ENCODE data around the gene GPR68.
"Not testable (repeated sequence)": the region's sequence is repeated elsewhere in the genome, so short reads cannot be mapped to it uniquely, and the experiment has no call there.

The GPR68 gene

GRCh38 chr14:91215381-91215780 is 29.1 kb downstream of the GPR68 start:
- H3K9ac ChIP-seq (ENCODE audit: low read length): no peak overlapping the region
- H3K4me1 ChIP-seq (ENCODE audit: control insufficient read depth, insufficient read depth, low read length): no peaks in the 10 kb centered on the region
- peaks cover 17% of the 10 kb centered on the region for H3K36me3 ChIP-seq (ENCODE audit: control insufficient read depth, insufficient read depth, low read length)
- H3K27ac ChIP-seq (ENCODE audit: low read depth, low read length): no peak overlapping the region
- H3K4me3 ChIP-seq (ENCODE audit: low read length): no peak overlapping the region
- no peaks in the 10 kb centered on the region for H3K27me3 ChIP-seq (ENCODE audit: control insufficient read depth, insufficient read depth, low read length)

- H3K4me1 ChIP-seq (ENCODE audit: control insufficient read depth, insufficient read depth, low read length): no peaks in the 10 kb centered on the region
- no peak overlapping the region for H3K27ac ChIP-seq (ENCODE audit: low read depth, low read length)
- H3K4me3 ChIP-seq (ENCODE audit: low read length): no peak overlapping the region
- no peak overlapping the region for H3K9ac ChIP-seq (ENCODE audit: low read length)
- peaks cover 22% of the 10 kb centered on the region for H3K36me3 ChIP-seq (ENCODE audit: control insufficient read depth, insufficient read depth, low read length)
- no peaks in the 10 kb centered on the region for H3K27me3 ChIP-seq (ENCODE audit: control insufficient read depth, insufficient read depth, low read length)
These were observed 30.2 kb downstream of the GPR68 start for GRCh38 chr14:91214306-91214705.

- H3K4me3 ChIP-seq (ENCODE audit: low read length): no peak overlapping the region
- no peaks in the 10 kb centered on the region for H3K27me3 ChIP-seq (ENCODE audit: control insufficient read depth, insufficient read depth, low read length)
- H3K36me3 ChIP-seq (ENCODE audit: control insufficient read depth, insufficient read depth, low read length): peaks cover 22% of the 10 kb centered on the region
- H3K9ac ChIP-seq (ENCODE audit: low read length): no peak overlapping the region
- H3K4me1 ChIP-seq (ENCODE audit: control insufficient read depth, insufficient read depth, low read length): no peaks in the 10 kb centered on the region
- H3K27ac ChIP-seq (ENCODE audit: low read depth, low read length): no peak overlapping the region
These were observed 33.5 kb downstream of the GPR68 start for GRCh38 chr14:91211017-91211416.

- Histone ChIP-seq H3K27me3 (ENCODE audit: control insufficient read depth, insufficient read depth, low read length) (no peaks in the 10 kb centered on the region), H3K4me3 (ENCODE audit: low read length) (no peak overlapping the region), H3K27ac (ENCODE audit: low read depth, low read length) (no peak overlapping the region), H3K36me3 (ENCODE audit: control insufficient read depth, insufficient read depth, low read length) (peaks cover 36% of the 10 kb centered on the region), H3K4me1 (ENCODE audit: control insufficient read depth, insufficient read depth, low read length) (no peaks in the 10 kb centered on the region), H3K9ac (ENCODE audit: low read length) (no peak overlapping the region)
These were observed 37.5 kb downstream of the GPR68 start for GRCh38 chr14:91207008-91207407.

GRCh38 chr14:91205459-91205858 is 39.0 kb downstream of the GPR68 start:
- no peaks in the 10 kb centered on the region for H3K4me1 ChIP-seq (ENCODE audit: control insufficient read depth, insufficient read depth, low read length)
- no peak overlapping the region for H3K27ac ChIP-seq (ENCODE audit: low read depth, low read length)
- peaks cover 43% of the 10 kb centered on the region for H3K36me3 ChIP-seq (ENCODE audit: control insufficient read depth, insufficient read depth, low read length)
- no peak overlapping the region for H3K9ac ChIP-seq (ENCODE audit: low read length)
- no peaks in the 10 kb centered on the region for H3K27me3 ChIP-seq (ENCODE audit: control insufficient read depth, insufficient read depth, low read length)
- no peak overlapping the region for H3K4me3 ChIP-seq (ENCODE audit: low read length)

GRCh38 chr14:91204657-91205056 is 39.8 kb downstream of the GPR68 start:
- Histone ChIP-seq H3K27me3 (ENCODE audit: control insufficient read depth, insufficient read depth, low read length) (no peaks in the 10 kb centered on the region), H3K4me3 (ENCODE audit: low read length) (no peak overlapping the region), H3K27ac (ENCODE audit: low read depth, low read length) (no peak overlapping the region), H3K9ac (ENCODE audit: low read length) (no peak overlapping the region), H3K4me1 (ENCODE audit: control insufficient read depth, insufficient read depth, low read length) (no peaks in the 10 kb centered on the region), H3K36me3 (ENCODE audit: control insufficient read depth, insufficient read depth, low read length) (peaks cover 41% of the 10 kb centered on the region)

GRCh38 chr14:91202234-91202974 is 42.1 kb downstream of the GPR68 start:
- Histone ChIP-seq H3K27me3 (ENCODE audit: control insufficient read depth, insufficient read depth, low read length) (no peaks in the 10 kb centered on the region), H3K9ac (ENCODE audit: low read length) (no peak overlapping the region), H3K4me1 (ENCODE audit: control insufficient read depth, insufficient read depth, low read length) (no peaks in the 10 kb centered on the region), H3K4me3 (ENCODE audit: low read length) (no peak overlapping the region), H3K27ac (ENCODE audit: low read depth, low read length) (no peak overlapping the region), H3K36me3 (ENCODE audit: control insufficient read depth, insufficient read depth, low read length) (peaks cover 38% of the 10 kb centered on the region)

- not testable (repeated sequence) for H3K9ac ChIP-seq (ENCODE audit: low read length); H3K4me1 ChIP-seq (ENCODE audit: control insufficient read depth, insufficient read depth, low read length); H3K27ac ChIP-seq (ENCODE audit: low read depth, low read length); H3K4me3 ChIP-seq (ENCODE audit: low read length); H3K27me3 ChIP-seq (ENCODE audit: control insufficient read depth, insufficient read depth, low read length)
- H3K36me3 ChIP-seq (ENCODE audit: control insufficient read depth, insufficient read depth, low read length): peaks cover 38% of the 10 kb centered on the region
These were observed 43.7 kb downstream of the GPR68 start for GRCh38 chr14:91200802-91201201.

GRCh38 chr14:91197631-91198030 is 46.9 kb downstream of the GPR68 start:
- Histone ChIP-seq H3K36me3 (ENCODE audit: control insufficient read depth, insufficient read depth, low read length) (peaks cover 29% of the 10 kb centered on the region), H3K4me3 (ENCODE audit: low read length) (no peak overlapping the region), H3K27ac (ENCODE audit: low read depth, low read length) (no peak overlapping the region), H3K9ac (ENCODE audit: low read length) (no peak overlapping the region), H3K27me3 (ENCODE audit: control insufficient read depth, insufficient read depth, low read length) (no peaks in the 10 kb centered on the region), H3K4me1 (ENCODE audit: control insufficient read depth, insufficient read depth, low read length) (no peaks in the 10 kb centered on the region)

GRCh38 chr14:91195881-91196280 is 48.6 kb downstream of the GPR68 start:
- Histone ChIP-seq H3K27me3 (ENCODE audit: control insufficient read depth, insufficient read depth, low read length) (no peaks in the 10 kb centered on the region), H3K4me3 (ENCODE audit: low read length) (no peak overlapping the region), H3K27ac (ENCODE audit: low read depth, low read length) (no peak overlapping the region), H3K4me1 (ENCODE audit: control insufficient read depth, insufficient read depth, low read length) (no peaks in the 10 kb centered on the region), H3K36me3 (ENCODE audit: control insufficient read depth, insufficient read depth, low read length) (peaks cover 33% of the 10 kb centered on the region), H3K9ac (ENCODE audit: low read length) (no peak overlapping the region)

GRCh38 chr14:91193069-91193468 is 51.4 kb downstream of the GPR68 start:
- Histone ChIP-seq H3K36me3 (ENCODE audit: control insufficient read depth, insufficient read depth, low read length) (peaks cover 43% of the 10 kb centered on the region), H3K27me3 (ENCODE audit: control insufficient read depth, insufficient read depth, low read length) (no peaks in the 10 kb centered on the region), H3K27ac (ENCODE audit: low read depth, low read length) (no peak overlapping the region), H3K9ac (ENCODE audit: low read length) (no peak overlapping the region), H3K4me3 (ENCODE audit: low read length) (no peak overlapping the region), H3K4me1 (ENCODE audit: control insufficient read depth, insufficient read depth, low read length) (no peaks in the 10 kb centered on the region)

GRCh38 chr14:91190853-91191252 is 53.7 kb downstream of the GPR68 start:
- no peaks in the 10 kb centered on the region for H3K27me3 ChIP-seq (ENCODE audit: control insufficient read depth, insufficient read depth, low read length)
- H3K27ac ChIP-seq (ENCODE audit: low read depth, low read length): no peak overlapping the region
- H3K4me3 ChIP-seq (ENCODE audit: low read length): no peak overlapping the region
- peaks cover 54% of the 10 kb centered on the region for H3K36me3 ChIP-seq (ENCODE audit: control insufficient read depth, insufficient read depth, low read length)
- H3K9ac ChIP-seq (ENCODE audit: low read length): no peak overlapping the region
- H3K4me1 ChIP-seq (ENCODE audit: control insufficient read depth, insufficient read depth, low read length): no peaks in the 10 kb centered on the region

GRCh38 chr14:91187271-91187670 is 57.2 kb downstream of the GPR68 start:
- Histone ChIP-seq H3K4me3 (ENCODE audit: low read length) (no peak overlapping the region), H3K4me1 (ENCODE audit: control insufficient read depth, insufficient read depth, low read length) (no peaks in the 10 kb centered on the region), H3K36me3 (ENCODE audit: control insufficient read depth, insufficient read depth, low read length) (peaks cover 52% of the 10 kb centered on the region)

More at GRCh38 chr14:91187271-91187670, 57.2 kb downstream of the GPR68 start:
- Histone ChIP-seq H3K27me3 (ENCODE audit: control insufficient read depth, insufficient read depth, low read length) (no peaks in the 10 kb centered on the region), H3K9ac (ENCODE audit: low read length) (no peak overlapping the region), H3K27ac (ENCODE audit: low read depth, low read length) (no peak overlapping the region)

Data from rectal smooth muscle tissue (tissue), 1 donor.